ENCODE data around the gene SLC2A6.

DNA sequence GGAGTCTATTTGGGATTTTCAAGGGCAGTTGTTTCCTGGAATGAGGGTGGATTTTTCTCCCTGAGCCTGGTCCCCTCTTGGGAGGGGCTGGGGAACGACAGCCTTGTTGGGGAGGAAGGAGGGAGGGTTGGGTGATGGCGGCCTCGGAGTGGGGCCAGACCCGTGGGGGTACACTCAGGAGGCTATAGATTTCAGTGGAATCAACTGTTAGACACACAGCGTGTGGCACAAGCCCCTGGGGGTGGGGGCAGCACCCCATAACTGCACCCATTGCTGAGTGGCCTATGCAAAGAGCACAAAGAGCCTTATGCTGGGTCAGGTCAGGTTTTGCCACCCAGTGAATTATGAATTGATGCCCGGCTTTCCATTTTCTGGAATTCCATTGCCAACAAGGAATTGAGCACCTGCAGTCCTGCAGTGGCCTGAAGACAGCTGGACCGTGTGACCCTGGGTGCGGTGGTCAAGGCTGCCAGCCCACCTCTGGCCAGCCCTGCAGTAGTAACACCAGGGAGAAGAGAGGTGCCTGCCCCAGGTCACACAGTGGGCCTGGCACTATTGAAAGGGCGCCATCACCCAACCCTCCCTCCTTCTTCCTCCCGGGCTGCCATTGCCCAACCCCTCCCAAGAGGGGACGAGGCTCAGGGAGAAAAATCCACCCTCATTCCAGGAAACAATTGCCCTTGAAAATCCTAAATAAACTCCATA is 37.5 kb upstream of the SLC2A6 start:
- no peak for TF ChIP-seq EZH2 (IDR thresholded peaks at IDR 0.05; ENCODE audit: insufficient read depth, low read length)
- TF ChIP-seq, protein P1, sequence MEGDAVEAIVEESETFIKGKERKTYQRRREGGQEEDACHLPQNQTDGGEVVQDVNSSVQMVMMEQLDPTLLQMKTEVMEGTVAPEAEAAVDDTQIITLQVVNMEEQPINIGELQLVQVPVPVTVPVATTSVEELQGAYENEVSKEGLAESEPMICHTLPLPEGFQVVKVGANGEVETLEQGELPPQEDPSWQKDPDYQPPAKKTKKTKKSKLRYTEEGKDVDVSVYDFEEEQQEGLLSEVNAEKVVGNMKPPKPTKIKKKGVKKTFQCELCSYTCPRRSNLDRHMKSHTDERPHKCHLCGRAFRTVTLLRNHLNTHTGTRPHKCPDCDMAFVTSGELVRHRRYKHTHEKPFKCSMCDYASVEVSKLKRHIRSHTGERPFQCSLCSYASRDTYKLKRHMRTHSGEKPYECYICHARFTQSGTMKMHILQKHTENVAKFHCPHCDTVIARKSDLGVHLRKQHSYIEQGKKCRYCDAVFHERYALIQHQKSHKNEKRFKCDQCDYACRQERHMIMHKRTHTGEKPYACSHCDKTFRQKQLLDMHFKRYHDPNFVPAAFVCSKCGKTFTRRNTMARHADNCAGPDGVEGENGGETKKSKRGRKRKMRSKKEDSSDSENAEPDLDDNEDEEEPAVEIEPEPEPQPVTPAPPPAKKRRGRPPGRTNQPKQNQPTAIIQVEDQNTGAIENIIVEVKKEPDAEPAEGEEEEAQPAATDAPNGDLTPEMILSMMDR (IDR thresholded peaks at IDR 0.05; ENCODE audit: insufficient read depth, low read depth, low read length) = no peak

Measured in astrocyte (in vitro differentiated cells and primary cell).